MCF 10A (cell line): ENCODE results near the gene MYL10. TPM values are rescaled to one million over a fixed set of nuclear protein-coding genes. Genes with fewer than 3 reads are reported as not detected.

ENCODE experiments used
- BruUV-seq: library from RNA; stranded (reverse); fragments of 400-500 nt; replicated peaks from 2 replicates; lab custom pipeline; 2021; lab: Mats Ljungman, UMichigan
- CTCF ChIA-PET: fragments of 300-600 bp; sonication (Branson Sonifier 250); formaldehyde crosslinking; extraction: SDS; loops from one replicate; lab custom pipeline; 2021; ENCODE audit warnings: antibody characterized with exemption, inconsistent platforms; lab: Yijun Ruan, JAX
- POLR2A ChIA-PET: fragments of 300-600, 350-650 bp; sonication (Branson Sonifier 250); formaldehyde crosslinking; extraction: SDS; loops from one replicate; lab custom pipeline; 2020; ENCODE audit warnings: antibody characterized with exemption, inconsistent platforms; lab: Yijun Ruan, JAX
- DNase-seq: peaks from one replicate; pipeline ENCODE4 v3.0.0-alpha.2; 2018; ENCODE audit not compliant: unreplicated experiment
- H3K27ac Mint-ChIP-seq: one replicate; pipeline ENCODE4 v1.8.0; 2022; ENCODE audit warnings: mild to moderate bottlenecking, low read depth, mixed read lengths; ENCODE audit not compliant: unreplicated experiment
- H3K27me3 Mint-ChIP-seq: one replicate; pipeline ENCODE4 v1.8.0; 2022; ENCODE audit warnings: mixed read lengths; ENCODE audit not compliant: insufficient read depth, unreplicated experiment
- H3K36me3 Mint-ChIP-seq: one replicate; pipeline ENCODE4 v1.8.0; 2022; ENCODE audit warnings: mild to moderate bottlenecking, moderate library complexity, mixed read lengths; ENCODE audit not compliant: insufficient read depth, unreplicated experiment
- H3K4me1 Mint-ChIP-seq: one replicate; pipeline ENCODE4 v1.8.0; 2022; ENCODE audit warnings: mixed read lengths; ENCODE audit not compliant: insufficient read depth, unreplicated experiment
- H3K4me3 Mint-ChIP-seq: one replicate; pipeline ENCODE4 v1.8.0; 2022; ENCODE audit warnings: mild to moderate bottlenecking, moderate library complexity, mixed read lengths; ENCODE audit not compliant: unreplicated experiment
- H3K9me3 Mint-ChIP-seq: one replicate; pipeline ENCODE4 v1.8.0; 2022; ENCODE audit warnings: mixed read lengths; ENCODE audit not compliant: unreplicated experiment
- CTCF ChIP-seq: fragments of 200-600 bp; IDR thresholded peaks from one replicate; pipeline ENCODE4 v1.8.0; 2022; ENCODE audit warnings: antibody characterized with exemption, mild to moderate bottlenecking; ENCODE audit not compliant: unreplicated experiment
- intact Hi-C: fragments of 100-400 bp; cut with micrococcal nuclease; formaldehyde crosslinking; loops from 2 replicates; pipeline ENCODE4 v1.14.1; 2022
- total RNA-seq: library from RNA; stranded (reverse); gene quantifications from 2 replicates; pipeline ENCODE4 v1.2.3, GENCODE V29; 2022

MYL10 gene
- total RNA-seq, 1 experiment from 2014 or later, result not detected

GRCh38 chr7:101564778-101565211, 64.3 kb downstream of the MYL10 start:
- TF ChIP-seq CTCF, result no peak
- CTCF ChIA-PET, result interaction anchor here (0.5 to 1.1 kb wide), 3 partner anchors 10 to 824 kb away, joined by 3 to 4 read pairs (median 3); no protein-coding TSS in a partner anchor
- Mint-ChIP-seq H3K4me1 (peaks cover 4% of the 10 kb centered on the region), H3K27ac (no peak overlapping the region), H3K4me3 (no peak overlapping the region), H3K36me3 (no peaks in the 10 kb centered on the region), H3K27me3 (peaks cover 52% of the 10 kb centered on the region), H3K9me3 (no peaks in the 10 kb centered on the region)
- POLR2A ChIA-PET, result no interaction called here
- DNase-seq, result peak; percentile 34
- intact Hi-C loops, result no loop called here
- BruUV-seq, result no TSS peak

GRCh38 chr7:101563943-101564777, 64.9 kb downstream of the MYL10 start:
- no peak for TF ChIP-seq CTCF
- CTCF ChIA-PET, result interaction anchor here (0.5 kb wide), 1 partner anchor 10 kb away, joined by 3 read pairs; no protein-coding TSS in a partner anchor
- peaks cover 47% of the 10 kb centered on the region for H3K27me3 Mint-ChIP-seq
- POLR2A ChIA-PET, result no interaction called here
- intact Hi-C loops, result no loop called here
- DNase-seq, result no peak
- no peaks in the 10 kb centered on the region for H3K36me3 Mint-ChIP-seq
- no peaks in the 10 kb centered on the region for H3K9me3 Mint-ChIP-seq
- H3K4me3 Mint-ChIP-seq, result no peak overlapping the region
- H3K4me1 Mint-ChIP-seq, result peaks cover 4% of the 10 kb centered on the region
- H3K27ac Mint-ChIP-seq, result no peak overlapping the region
- no TSS peak for BruUV-seq

Other genes with a start within 250 kb of the MYL10 start
- 47.6 and 63.7 TPM in 2 replicates for gene CUX1, start 188.3 kb upstream of the MYL10 start, total RNA-seq